Measurements from ENCODE around the gene PCARE.

The PCARE gene

GRCh38 chr2:29073933-29074332, 390 bp downstream of the PCARE start:
- no peak overlapping the region for H3K27ac ChIP-seq (ENCODE audit: extremely low read depth, low read depth, low read length)
- ChIA-PET POLR2A (no interaction called here), CTCF (interaction anchor here (0.7 kb wide), 1 partner anchor 1049 kb away, joined by 3 read pairs; no protein-coding TSS in a partner anchor)
- no peaks in the 10 kb centered on the region for H3K4me1 ChIP-seq (ENCODE audit: control insufficient read depth, insufficient read depth, low read length)
- no peak overlapping the region for H3K4me3 ChIP-seq (ENCODE audit: low read depth, low read length)
- no peaks in the 10 kb centered on the region for H3K9me3 ChIP-seq (ENCODE audit: control insufficient read depth, insufficient read depth, low read depth, low read length)
- no peaks in the 10 kb centered on the region for H3K36me3 ChIP-seq (ENCODE audit: control insufficient read depth in 2 of 2, insufficient read depth in 1 of 2, low read length in 2 of 2)
- no peak for TF ChIP-seq ZNF561 (tag by site-specific recombination; IDR thresholded peaks at IDR 0.05; ENCODE audit: borderline replicate concordance)
- no peak for TF ChIP-seq ZNF174 (tag by site-specific recombination; IDR thresholded peaks at IDR 0.05)
- TF ChIP-seq REPIN1 (tag by site-specific recombination; IDR thresholded peaks at IDR 0.05; ENCODE audit: low read depth) = no peak
- no peak for TF ChIP-seq ZIC2 (tag by site-specific recombination; IDR thresholded peaks at IDR 0.05)
- no peak for TF ChIP-seq ZNF514 (tag by site-specific recombination; IDR thresholded peaks at IDR 0.05)
- TF ChIP-seq, protein P1, sequence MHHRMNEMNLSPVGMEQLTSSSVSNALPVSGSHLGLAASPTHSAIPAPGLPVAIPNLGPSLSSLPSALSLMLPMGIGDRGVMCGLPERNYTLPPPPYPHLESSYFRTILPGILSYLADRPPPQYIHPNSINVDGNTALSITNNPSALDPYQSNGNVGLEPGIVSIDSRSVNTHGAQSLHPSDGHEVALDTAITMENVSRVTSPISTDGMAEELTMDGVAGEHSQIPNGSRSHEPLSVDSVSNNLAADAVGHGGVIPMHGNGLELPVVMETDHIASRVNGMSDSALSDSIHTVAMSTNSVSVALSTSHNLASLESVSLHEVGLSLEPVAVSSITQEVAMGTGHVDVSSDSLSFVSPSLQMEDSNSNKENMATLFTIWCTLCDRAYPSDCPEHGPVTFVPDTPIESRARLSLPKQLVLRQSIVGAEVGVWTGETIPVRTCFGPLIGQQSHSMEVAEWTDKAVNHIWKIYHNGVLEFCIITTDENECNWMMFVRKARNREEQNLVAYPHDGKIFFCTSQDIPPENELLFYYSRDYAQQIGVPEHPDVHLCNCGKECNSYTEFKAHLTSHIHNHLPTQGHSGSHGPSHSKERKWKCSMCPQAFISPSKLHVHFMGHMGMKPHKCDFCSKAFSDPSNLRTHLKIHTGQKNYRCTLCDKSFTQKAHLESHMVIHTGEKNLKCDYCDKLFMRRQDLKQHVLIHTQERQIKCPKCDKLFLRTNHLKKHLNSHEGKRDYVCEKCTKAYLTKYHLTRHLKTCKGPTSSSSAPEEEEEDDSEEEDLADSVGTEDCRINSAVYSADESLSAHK (tag by site-specific recombination; IDR thresholded peaks at IDR 0.05) = no peak
- no peak for TF ChIP-seq ZNF416 (tag by site-specific recombination; IDR thresholded peaks at IDR 0.05)
- no peak for TF ChIP-seq RBAK (tag by site-specific recombination; IDR thresholded peaks at IDR 0.05)
- TF ChIP-seq ZNF624 (tag by site-specific recombination; IDR thresholded peaks at IDR 0.05) = no peak
- no peak for TF ChIP-seq OSR2 (tag by site-specific recombination; IDR thresholded peaks at IDR 0.05)
- TF ChIP-seq ZBTB7A (tag by site-specific recombination; IDR thresholded peaks at IDR 0.05; ENCODE audit: low read depth) = no peak
- TF ChIP-seq BCL11A (tag by site-specific recombination; IDR thresholded peaks at IDR 0.05; ENCODE audit: low read depth) = no peak
- TF ChIP-seq SCRT1 (tag by site-specific recombination; IDR thresholded peaks at IDR 0.05; ENCODE audit: borderline replicate concordance) = no peak
- no peak for TF ChIP-seq ZNF777 (tag by site-specific recombination; IDR thresholded peaks at IDR 0.05; ENCODE audit: borderline replicate concordance)
- TF ChIP-seq ZNF621 (tag by site-specific recombination; IDR thresholded peaks at IDR 0.05) = no peak
- TF ChIP-seq, protein P2, sequence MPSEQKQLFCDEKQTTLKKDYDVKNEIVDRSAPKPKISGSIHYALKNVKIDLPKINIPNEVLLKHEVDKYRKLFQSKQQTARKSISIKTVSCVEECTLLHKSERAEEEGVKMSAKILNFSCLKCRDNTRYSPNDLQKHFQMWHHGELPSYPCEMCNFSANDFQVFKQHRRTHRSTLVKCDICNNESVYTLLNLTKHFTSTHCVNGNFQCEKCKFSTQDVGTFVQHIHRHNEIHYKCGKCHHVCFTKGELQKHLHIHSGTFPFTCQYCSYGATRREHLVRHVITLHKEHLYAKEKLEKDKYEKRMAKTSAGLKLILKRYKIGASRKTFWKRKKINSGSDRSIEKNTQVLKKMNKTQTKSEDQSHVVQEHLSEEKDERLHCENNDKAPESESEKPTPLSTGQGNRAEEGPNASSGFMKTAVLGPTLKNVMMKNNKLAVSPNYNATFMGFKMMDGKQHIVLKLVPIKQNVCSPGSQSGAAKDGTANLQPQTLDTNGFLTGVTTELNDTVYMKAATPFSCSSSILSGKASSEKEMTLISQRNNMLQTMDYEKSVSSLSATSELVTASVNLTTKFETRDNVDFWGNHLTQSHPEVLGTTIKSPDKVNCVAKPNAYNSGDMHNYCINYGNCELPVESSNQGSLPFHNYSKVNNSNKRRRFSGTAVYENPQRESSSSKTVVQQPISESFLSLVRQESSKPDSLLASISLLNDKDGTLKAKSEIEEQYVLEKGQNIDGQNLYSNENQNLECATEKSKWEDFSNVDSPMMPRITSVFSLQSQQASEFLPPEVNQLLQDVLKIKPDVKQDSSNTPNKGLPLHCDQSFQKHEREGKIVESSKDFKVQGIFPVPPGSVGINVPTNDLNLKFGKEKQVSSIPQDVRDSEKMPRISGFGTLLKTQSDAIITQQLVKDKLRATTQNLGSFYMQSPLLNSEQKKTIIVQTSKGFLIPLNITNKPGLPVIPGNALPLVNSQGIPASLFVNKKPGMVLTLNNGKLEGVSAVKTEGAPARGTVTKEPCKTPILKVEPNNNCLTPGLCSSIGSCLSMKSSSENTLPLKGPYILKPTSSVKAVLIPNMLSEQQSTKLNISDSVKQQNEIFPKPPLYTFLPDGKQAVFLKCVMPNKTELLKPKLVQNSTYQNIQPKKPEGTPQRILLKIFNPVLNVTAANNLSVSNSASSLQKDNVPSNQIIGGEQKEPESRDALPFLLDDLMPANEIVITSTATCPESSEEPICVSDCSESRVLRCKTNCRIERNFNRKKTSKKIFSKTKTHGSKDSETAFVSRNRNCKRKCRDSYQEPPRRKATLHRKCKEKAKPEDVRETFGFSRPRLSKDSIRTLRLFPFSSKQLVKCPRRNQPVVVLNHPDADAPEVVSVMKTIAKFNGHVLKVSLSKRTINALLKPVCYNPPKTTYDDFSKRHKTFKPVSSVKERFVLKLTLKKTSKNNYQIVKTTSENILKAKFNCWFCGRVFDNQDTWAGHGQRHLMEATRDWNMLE (tag by site-specific recombination; conservative IDR thresholded peaks at IDR 0.05; ENCODE audit: low read depth) = no peak
- TF ChIP-seq WT1 (tag by site-specific recombination; IDR thresholded peaks at IDR 0.05) = no peak
- TF ChIP-seq ZNF169 (tag by site-specific recombination; IDR thresholded peaks at IDR 0.05) = no peak
- TF ChIP-seq ZNF768 (tag by site-specific recombination; IDR thresholded peaks at IDR 0.05) = no peak
- no peak for TF ChIP-seq ZFHX2 (tag by site-specific recombination; conservative IDR thresholded peaks at IDR 0.05)

Data from HEK293 (cell line).